CD14-positive monocyte (primary cell): ENCODE results near the gene FRAS1. TPM values are rescaled to one million over a fixed set of nuclear protein-coding genes. Genes with fewer than 3 reads are reported as not detected.

Experiments
- DNase-seq, 3 donors: peaks; one replicate each; pipeline ENCODE4 v3.0.0-alpha.2; 2011 to 2022
- H2AFZ ChIP-seq: 2 replicates; pipeline ENCODE4 v1.6.0; 2012; ENCODE audit warnings: mild to moderate bottlenecking, low read depth, low read length, inconsistent platforms; ENCODE audit not compliant: insufficient read depth, poor library complexity, severe bottlenecking
- H3K27ac ChIP-seq, 2 donors: 1 replicate in 1 of 2; 2 replicates in 1 of 2; pipeline ENCODE4 v1.5.1; 2012 to 2013; ENCODE audit warnings: low read length in 2 of 2, control low read depth in 1 of 2, inconsistent platforms in 1 of 2, low read depth in 1 of 2, mild to moderate bottlenecking in 1 of 2
- H3K27me3 ChIP-seq, 2 donors: one replicate each; pipeline versions ENCODE4 v1.6.0 to v1.6.1; 2011 to 2013; ENCODE audit warnings: low read length in 2 of 2; ENCODE audit not compliant: control insufficient read depth in 2 of 2, insufficient read depth in 2 of 2
- H3K36me3 ChIP-seq, 2 donors: replicated peaks in 1 of 2; 1 replicate in 1 of 2; 2 replicates in 1 of 2; pipeline versions ENCODE4 v1.5.1 to v1.6.1; 2012 to 2013; ENCODE audit warnings: low read length in 2 of 2, control low read depth in 1 of 2, inconsistent platforms in 1 of 2, mild to moderate bottlenecking in 1 of 2; ENCODE audit not compliant: insufficient read depth in 2 of 2, control insufficient read depth in 1 of 2
- H3K4me1 ChIP-seq, 2 donors: 1 replicate in 1 of 2; 2 replicates in 1 of 2; pipeline versions ENCODE4 v1.5.1 to v1.6.1; 2012 to 2013; ENCODE audit warnings: low read length in 2 of 2, control low read depth in 1 of 2, inconsistent platforms in 1 of 2, mild to moderate bottlenecking in 1 of 2, moderate library complexity in 1 of 2; ENCODE audit not compliant: insufficient read depth in 2 of 2, control insufficient read depth in 1 of 2
- H3K4me2 ChIP-seq: replicated peaks from 2 replicates; pipeline ENCODE3; 2012; ENCODE audit warnings: low read length, moderate library complexity, mild to moderate bottlenecking; ENCODE audit not compliant: poor library complexity, severe bottlenecking; ENCODE audit errors: extremely low read depth
- H3K4me3 ChIP-seq, 3 experiments: fragments of 200-600 bp in 1 of 3; sonication (generic) in 1 of 3; replicated peaks in 1 of 3; 1 replicate in 2 of 3; 2 replicates in 1 of 3; pipeline ENCODE4 v1.5.1; 2011 to 2013; ENCODE audit warnings: low read length in 3 of 3, mild to moderate bottlenecking in 3 of 3, control low read depth in 2 of 3, low read depth in 2 of 3, inconsistent platforms in 1 of 3, moderate library complexity in 1 of 3
- H3K79me2 ChIP-seq: 2 replicates; pipeline ENCODE4 v1.6.0; 2012; ENCODE audit warnings: mild to moderate bottlenecking, control low read depth, inconsistent platforms, low read length, moderate library complexity; ENCODE audit not compliant: insufficient read depth
- H3K9ac ChIP-seq: 2 replicates; pipeline ENCODE4 v1.6.0; 2017; ENCODE audit warnings: low read length, mild to moderate bottlenecking; ENCODE audit not compliant: insufficient read depth, poor library complexity, severe bottlenecking
- H3K9me3 ChIP-seq, 2 donors: replicated peaks in 1 of 2; 1 replicate in 1 of 2; 2 replicates in 1 of 2; pipeline versions ENCODE4 v1.5.1 to v1.6.1; 2012 to 2013; ENCODE audit warnings: low read length in 2 of 2, control low read depth in 1 of 2; ENCODE audit not compliant: control insufficient read depth in 1 of 2, insufficient read depth in 1 of 2
- H4K20me1 ChIP-seq: 2 replicates; pipeline ENCODE4 v1.6.0; 2012; ENCODE audit warnings: mild to moderate bottlenecking, low read length, control low read depth, moderate library complexity; ENCODE audit not compliant: insufficient read depth
- H3K27ac Mint-ChIP-seq, 7 donors: one replicate each; pipeline ENCODE4 v1.8.0; 2020; ENCODE audit warnings: mild to moderate bottlenecking in 7 of 7, mixed read lengths in 7 of 7, moderate library complexity in 6 of 7, inconsistent platforms in 2 of 7
- H3K27me3 Mint-ChIP-seq, 3 donors: one replicate each; pipeline ENCODE4 v1.8.0; 2021 to 2022; ENCODE audit warnings: low read depth in 3 of 3, mild to moderate bottlenecking in 3 of 3, mixed read lengths in 3 of 3, moderate library complexity in 3 of 3, inconsistent platforms in 1 of 3
- H3K36me3 Mint-ChIP-seq, 2 donors: one replicate each; pipeline ENCODE4 v1.8.0; 2020; ENCODE audit warnings: mixed read lengths in 2 of 2, inconsistent platforms in 1 of 2, mild to moderate bottlenecking in 1 of 2
- H3K4me1 Mint-ChIP-seq: one replicate; pipeline ENCODE4 v1.8.0; 2020; ENCODE audit warnings: mild to moderate bottlenecking, mixed read lengths
- H3K4me3 Mint-ChIP-seq, 2 donors: one replicate each; pipeline ENCODE4 v1.8.0; 2020; ENCODE audit warnings: mild to moderate bottlenecking in 2 of 2, mixed read lengths in 2 of 2, moderate library complexity in 1 of 2
- H3K9me3 Mint-ChIP-seq, 7 donors: one replicate each; pipeline ENCODE4 v1.8.0; 2020 to 2022; ENCODE audit warnings: mixed read lengths in 7 of 7, mild to moderate bottlenecking in 6 of 7, moderate library complexity in 6 of 7, inconsistent platforms in 2 of 7
- CTCF ChIP-seq: fragments of 200-600 bp; IDR thresholded peaks from one replicate; pipeline ENCODE4 v1.8.0; 2022; ENCODE audit warnings: antibody characterized with exemption, mild to moderate bottlenecking
- WGBS: methylation state at CpG from one replicate; pipeline ENCODE4 v1.1.5; 2013; ENCODE audit warnings: missing lambda C conversion rate; ENCODE audit not compliant: insufficient coverage; 5-methylcytosine and 5-hydroxymethylcytosine counted together
- intact Hi-C, 2 donors: fragments of 100-400 bp; cut with micrococcal nuclease; formaldehyde crosslinking; loops; one replicate each; pipeline versions ENCODE4 v1.15.0 to v1.15.1; 2023
- polyA plus RNA-seq, 3 donors: library from polyadenylated mRNA; depleted of rRNA in 1 of 3; unstranded in 2 of 3; stranded (reverse) in 1 of 3; fragments of 300-500 nt in 2 of 3; fragments of >200 nt in 1 of 3; fragmentation: Illumina TruSeq in 2 of 3; gene quantifications; 1 replicate in 2 of 3; 2 replicates in 1 of 3; pipeline ENCODE4 v1.2.3, GENCODE V29; 2012 to 2021

Gene FRAS1
- polyA plus RNA-seq, 3 donors, result not detected

GRCh38 chr4:78155616-78156105, 98.5 kb downstream of the FRAS1 start:
- no peak overlapping the region for H3K27ac ChIP-seq
- H3K4me3 Mint-ChIP-seq, result no peak overlapping the region
- no peaks in the 10 kb centered on the region for H3K36me3 ChIP-seq
- no peaks in the 10 kb centered on the region for H3K27me3 ChIP-seq
- H3K27me3 Mint-ChIP-seq, result peaks cover 0 to 3% (median 2%) of the 10 kb centered on the region in 3 donors
- 80% methylated on average over 2 of the region's 6 CpGs for WGBS
- no peak overlapping the region for H3K27ac Mint-ChIP-seq
- H3K9me3 Mint-ChIP-seq, result peaks cover 0 to 5% (median 0%) of the 10 kb centered on the region in 7 donors
- no peak overlapping the region for H3K9ac ChIP-seq
- H3K79me2 ChIP-seq, result no peaks in the 10 kb centered on the region
- H3K9me3 ChIP-seq, result peaks cover 0 to 5% of the 10 kb centered on the region in 2 donors
- intact Hi-C loops, result no loop called here
- no peak overlapping the region for H2AFZ ChIP-seq
- H3K4me3 ChIP-seq, result no peak overlapping the region
- H3K4me2 ChIP-seq, result no peak overlapping the region
- H4K20me1 ChIP-seq, result no peaks in the 10 kb centered on the region
- no peaks in the 10 kb centered on the region for H3K36me3 Mint-ChIP-seq
- TF ChIP-seq CTCF, result no peak
- DNase-seq, result no peak
- H3K4me1 ChIP-seq, result no peaks in the 10 kb centered on the region
- no peaks in the 10 kb centered on the region for H3K4me1 Mint-ChIP-seq

- H3K79me2 ChIP-seq, result no peaks in the 10 kb centered on the region
- H3K9ac ChIP-seq, result no peak overlapping the region
- no peaks in the 10 kb centered on the region for H3K27me3 ChIP-seq
- peaks cover 0 to 5% of the 10 kb centered on the region in 2 donors for H3K9me3 ChIP-seq
- peaks cover 0 to 3% (median 2%) of the 10 kb centered on the region in 3 donors for H3K27me3 Mint-ChIP-seq
- DNase-seq, result no peak
- H3K4me1 Mint-ChIP-seq, result no peaks in the 10 kb centered on the region
- intact Hi-C loops, result no loop called here
- 95% methylated on average over 5 of the region's 5 CpGs for WGBS
- H3K4me3 ChIP-seq, result no peak overlapping the region
- no peaks in the 10 kb centered on the region for H3K36me3 ChIP-seq
- no peak overlapping the region for H3K27ac Mint-ChIP-seq
- peaks cover 0 to 5% (median 0%) of the 10 kb centered on the region in 7 donors for H3K9me3 Mint-ChIP-seq
- no peak for TF ChIP-seq CTCF
- no peaks in the 10 kb centered on the region for H4K20me1 ChIP-seq
- no peak overlapping the region for H3K4me2 ChIP-seq
- no peak overlapping the region for H3K27ac ChIP-seq
- no peak overlapping the region for H3K4me3 Mint-ChIP-seq
- H3K4me1 ChIP-seq, result no peaks in the 10 kb centered on the region
- H3K36me3 Mint-ChIP-seq, result no peaks in the 10 kb centered on the region
- H2AFZ ChIP-seq, result no peak overlapping the region
Observed at GRCh38 chr4:78156520-78156919, 99.4 kb downstream of the FRAS1 start.
